ENCODE data around the gene ADGRV1. TPM values are rescaled to one million over a fixed set of nuclear protein-coding genes. Genes with fewer than 3 reads are reported as not detected.

ADGRV1 gene
- total RNA-seq, 4 donors from 2014 or later = 0.08 to 0.87 (median 0.41) TPM

DNA sequence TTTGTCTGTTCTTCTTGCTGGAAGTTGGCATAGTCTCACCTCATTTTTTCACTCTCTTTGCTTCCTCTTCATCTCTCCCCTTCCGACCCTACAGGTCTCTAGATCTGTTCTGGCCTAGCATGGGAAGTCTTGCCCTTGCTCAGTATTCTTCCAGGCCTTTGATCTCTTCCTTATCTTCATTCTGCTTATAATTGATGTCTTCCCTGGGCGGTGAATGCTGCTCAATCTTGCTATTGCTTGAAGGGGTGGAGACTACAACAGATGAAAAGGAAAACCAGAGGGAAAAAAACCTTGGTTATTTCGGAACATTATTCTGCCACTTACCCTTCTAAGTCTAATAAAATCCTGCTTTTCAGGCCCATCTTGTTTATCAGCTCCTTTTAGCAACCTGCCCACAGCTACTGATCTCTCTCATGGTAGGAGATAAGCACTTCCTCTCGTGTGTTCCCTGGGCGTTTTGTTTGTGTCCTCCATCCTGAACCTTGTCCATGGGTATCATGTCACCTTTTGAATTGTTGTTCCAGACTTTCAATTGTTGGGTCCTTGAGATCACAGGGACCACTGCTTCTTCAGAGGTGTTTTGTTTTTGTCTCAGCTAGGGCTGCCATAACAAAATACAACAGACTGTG lies 375.6 kb downstream of the ADGRV1 start:
- Histone ChIP-seq H3K4me1 (peaks cover 0 to 24% (median 2%) of the 10 kb centered on the region in 3 donors), H3K36me3 (no peaks in the 10 kb centered on the region), H3K27me3 (no peaks in the 10 kb centered on the region), H3K4me3 (no peak overlapping the region), H3K9me3 (no peaks in the 10 kb centered on the region), H3K27ac (no peak overlapping the region)
- no peak for ATAC-seq
- TF ChIP-seq POLR2A (IDR thresholded peaks at IDR 0.05) (no peak), EP300 (IDR thresholded peaks at IDR 0.05) (no peak), POLR2AphosphoS5 (IDR thresholded peaks at IDR 0.05) (no peak)
- TF ChIP-seq, protein P1, sequence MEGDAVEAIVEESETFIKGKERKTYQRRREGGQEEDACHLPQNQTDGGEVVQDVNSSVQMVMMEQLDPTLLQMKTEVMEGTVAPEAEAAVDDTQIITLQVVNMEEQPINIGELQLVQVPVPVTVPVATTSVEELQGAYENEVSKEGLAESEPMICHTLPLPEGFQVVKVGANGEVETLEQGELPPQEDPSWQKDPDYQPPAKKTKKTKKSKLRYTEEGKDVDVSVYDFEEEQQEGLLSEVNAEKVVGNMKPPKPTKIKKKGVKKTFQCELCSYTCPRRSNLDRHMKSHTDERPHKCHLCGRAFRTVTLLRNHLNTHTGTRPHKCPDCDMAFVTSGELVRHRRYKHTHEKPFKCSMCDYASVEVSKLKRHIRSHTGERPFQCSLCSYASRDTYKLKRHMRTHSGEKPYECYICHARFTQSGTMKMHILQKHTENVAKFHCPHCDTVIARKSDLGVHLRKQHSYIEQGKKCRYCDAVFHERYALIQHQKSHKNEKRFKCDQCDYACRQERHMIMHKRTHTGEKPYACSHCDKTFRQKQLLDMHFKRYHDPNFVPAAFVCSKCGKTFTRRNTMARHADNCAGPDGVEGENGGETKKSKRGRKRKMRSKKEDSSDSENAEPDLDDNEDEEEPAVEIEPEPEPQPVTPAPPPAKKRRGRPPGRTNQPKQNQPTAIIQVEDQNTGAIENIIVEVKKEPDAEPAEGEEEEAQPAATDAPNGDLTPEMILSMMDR (IDR thresholded peaks at IDR 0.05) = no peak
- 85 to 93% methylated on average over 3 to 5 of the region's 5 CpGs for WGBS, 2 donors (ENCODE audit: low coverage in 1 of 2)

DNA sequence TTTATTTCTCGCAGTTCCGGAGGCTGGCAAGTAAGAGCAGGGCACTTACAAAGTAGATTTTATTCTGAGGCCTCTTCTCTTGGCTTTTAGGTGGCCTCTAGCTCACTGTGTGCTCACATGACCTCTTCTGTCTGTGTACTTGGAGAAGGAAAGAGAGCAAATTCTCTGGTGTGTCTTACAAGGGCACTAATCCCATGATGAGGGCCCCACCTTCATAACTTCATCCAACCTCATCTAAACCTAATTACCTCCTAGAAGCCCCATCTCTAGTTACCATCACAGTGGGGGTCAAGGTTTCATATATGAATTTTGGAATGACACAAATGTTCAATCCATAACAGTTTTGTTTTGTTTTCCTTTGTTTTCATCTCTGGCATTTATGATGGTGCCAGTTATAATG lies 376.1 kb downstream of the ADGRV1 start:
- ATAC-seq = no peak
- Histone ChIP-seq H3K36me3 (no peaks in the 10 kb centered on the region), H3K4me1 (peaks cover 0 to 29% (median 5%) of the 10 kb centered on the region in 3 donors), H3K27me3 (no peaks in the 10 kb centered on the region), H3K4me3 (no peak overlapping the region), H3K9me3 (no peaks in the 10 kb centered on the region), H3K27ac (no peak overlapping the region)
- TF ChIP-seq POLR2AphosphoS5 (IDR thresholded peaks at IDR 0.05) (no peak), EP300 (IDR thresholded peaks at IDR 0.05) (no peak), POLR2A (IDR thresholded peaks at IDR 0.05) (no peak)
- TF ChIP-seq, protein P1 (IDR thresholded peaks at IDR 0.05) = no peak
- WGBS, 2 donors (ENCODE audit: low coverage in 1 of 2) = 82 to 100% methylated on average over 2 of the region's 2 CpGs

DNA sequence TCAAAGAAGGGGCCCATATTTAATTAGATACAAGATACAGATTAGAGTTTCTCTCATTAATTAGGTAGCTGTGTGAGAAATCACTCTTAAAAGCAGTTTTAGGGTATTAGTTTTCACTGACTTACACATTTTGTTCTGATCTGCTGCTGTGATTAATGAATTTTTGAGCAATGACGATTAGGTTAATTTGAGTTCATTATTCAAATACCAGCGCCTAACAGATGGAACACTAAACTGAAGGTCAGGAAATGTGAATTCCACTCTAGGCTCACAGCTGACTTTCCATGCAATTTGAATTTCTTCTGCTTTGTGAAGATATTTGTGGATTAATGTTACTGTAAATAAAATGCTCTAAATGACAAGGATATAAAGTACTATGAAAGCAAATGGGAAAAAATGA lies 380.6 kb downstream of the ADGRV1 start:
- peaks cover 6 to 30% (median 11%) of the 10 kb centered on the region in 3 donors for H3K4me1 ChIP-seq
- no peaks in the 10 kb centered on the region for H3K36me3 ChIP-seq
- no peak for TF ChIP-seq EP300 (IDR thresholded peaks at IDR 0.05)
- TF ChIP-seq POLR2A (IDR thresholded peaks at IDR 0.05) = no peak
- TF ChIP-seq, protein P1 (IDR thresholded peaks at IDR 0.05) = no peak
- peak; percentile 58 for TF ChIP-seq POLR2AphosphoS5 (IDR thresholded peaks at IDR 0.05)
- no peaks in the 10 kb centered on the region for H3K27me3 ChIP-seq
- H3K27ac ChIP-seq = peak overlapping the region in 2 of 4 donors; percentile 18 to 46
- no peak for ATAC-seq
- no peak overlapping the region for H3K4me3 ChIP-seq
- H3K9me3 ChIP-seq = no peaks in the 10 kb centered on the region
- 22 to 27% methylated on average over 2 of the region's 2 CpGs for WGBS, 2 donors (ENCODE audit: low coverage in 1 of 2)

DNA sequence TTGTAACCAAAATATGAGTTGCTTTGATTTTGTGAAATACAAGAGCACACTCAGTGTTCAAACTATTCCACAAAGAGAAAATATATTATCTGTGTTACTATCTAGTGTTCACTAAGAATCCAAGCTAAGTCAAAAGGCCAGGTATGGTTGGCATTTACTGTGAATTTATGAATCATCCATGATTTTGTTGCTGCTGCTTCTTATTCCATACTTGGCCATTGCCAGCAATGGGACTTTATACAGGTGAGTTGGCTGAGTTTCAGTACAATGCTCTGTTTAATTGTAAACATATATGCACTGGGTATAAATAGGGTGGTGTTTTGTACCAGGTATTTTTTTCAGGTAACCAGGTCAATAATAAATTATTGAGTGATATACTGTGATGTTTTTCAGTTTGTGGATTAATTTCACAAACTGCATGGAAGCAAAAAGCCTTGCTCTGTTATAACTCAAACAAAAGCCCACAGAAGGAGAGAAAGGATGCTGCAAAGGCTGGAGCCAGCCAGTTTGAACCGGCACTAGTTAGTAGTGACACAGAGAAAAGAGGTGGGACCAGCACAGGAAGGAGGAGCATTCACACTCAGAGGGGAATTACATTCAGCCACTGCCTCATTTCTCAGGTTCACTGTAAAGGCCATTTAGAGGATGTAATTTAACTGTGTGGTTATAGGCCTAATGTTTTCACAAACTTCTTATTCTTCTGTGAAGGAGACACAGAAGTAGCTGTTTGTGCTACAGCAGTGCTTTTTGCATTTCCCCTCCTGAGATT lies 381.8 kb downstream of the ADGRV1 start:
- no peaks in the 10 kb centered on the region for H3K36me3 ChIP-seq
- peak; percentile 51 for ATAC-seq
- 0 to 9% methylated on average over 1 of the region's 1 CpG for WGBS, 2 donors (ENCODE audit: low coverage in 1 of 2)
- no peaks in the 10 kb centered on the region for H3K9me3 ChIP-seq
- H3K4me3 ChIP-seq = no peak overlapping the region
- peak overlapping the region; percentile 3 to 48 (median 38) for H3K27ac ChIP-seq
- no peak for TF ChIP-seq POLR2A (IDR thresholded peaks at IDR 0.05)
- TF ChIP-seq EP300 (IDR thresholded peaks at IDR 0.05) = no peak
- TF ChIP-seq, protein P1 (IDR thresholded peaks at IDR 0.05) = no peak
- TF ChIP-seq POLR2AphosphoS5 (IDR thresholded peaks at IDR 0.05) = no peak
- H3K4me1 ChIP-seq = peaks cover 6 to 30% (median 11%) of the 10 kb centered on the region in 3 donors
- H3K27me3 ChIP-seq = no peaks in the 10 kb centered on the region
